Sigmoid colon (tissue), 4 donors: ENCODE data around the gene MDK.

Experiments used
- CTCF ChIP-seq, 4 experiments: fragments of 450-650 bp in 3 of 4; fragments of 200-600 bp in 1 of 4; IDR thresholded peaks; one replicate each; pipeline ENCODE4 v1.5.1; 2016 to 2019; ENCODE audit warnings: antibody characterized with exemption in 4 of 4, mild to moderate bottlenecking in 3 of 4, moderate library complexity in 2 of 4
- EP300 ChIP-seq, 4 donors: sonication (generic); formaldehyde crosslinking; IDR thresholded peaks; one replicate each; pipeline ENCODE4 v1.6.1; 2017; ENCODE audit warnings: antibody characterized with exemption in 4 of 4
- POLR2A ChIP-seq, 2 donors: fragments of 450-650 bp; IDR thresholded peaks; one replicate each; pipeline ENCODE4 v1.6.1; 2016; ENCODE audit warnings: antibody characterized with exemption in 2 of 2, mild to moderate bottlenecking in 2 of 2, moderate library complexity in 2 of 2

GRCh38 chr11:46367916-46368267 is 13.6 kb upstream of the MDK start:
- TF ChIP-seq CTCF (IDR thresholded peaks at IDR 0.05): peak in 1 of 4 experiments; percentile 6
- no peak for TF ChIP-seq POLR2A (IDR thresholded peaks at IDR 0.05)
- TF ChIP-seq EP300 (IDR thresholded peaks at IDR 0.05): no peak
